Esophagus squamous epithelium (tissue), 4 donors: Measurements from ENCODE around the gene FIGLA.

Experiments
- CTCF ChIP-seq, 6 experiments: fragments of 450-650 bp in 4 of 6; fragments of 200-600 bp in 2 of 6; sonication (generic) in 2 of 6; IDR thresholded peaks; one replicate each; pipeline ENCODE4 v1.5.1; 2016 to 2019; ENCODE audit warnings: antibody characterized with exemption in 6 of 6, mild to moderate bottlenecking in 4 of 6, moderate library complexity in 4 of 6
- POLR2A ChIP-seq, 4 donors: fragments of 450-650 bp; IDR thresholded peaks; one replicate each; pipeline ENCODE4 v1.6.1; 2017; ENCODE audit warnings: antibody characterized with exemption in 4 of 4, mild to moderate bottlenecking in 4 of 4, moderate library complexity in 3 of 4

GRCh38 chr2:70767699-70768589, 22.5 kb downstream of the FIGLA start, which contains the start of gene ADD2:
- TF ChIP-seq CTCF (IDR thresholded peaks at IDR 0.05) = peak in 2 of 6 experiments; percentile 6
- TF ChIP-seq POLR2A (IDR thresholded peaks at IDR 0.05) = no peak
